Epidermal melanocyte (primary cell): ENCODE measurements around the gene SLC25A21.
A peak's percentile ranks its signal among the peaks of the same experiment; 100 is the strongest.
"Not testable (repeated sequence)": the region's sequence is repeated elsewhere in the genome, so short reads cannot be mapped to it uniquely, and the experiment has no call there.

Experiments
- DNase-seq: peaks from one replicate; pipeline ENCODE4 v3.0.0; 2011; ENCODE audit warnings: low spot score; ENCODE audit not compliant: insufficient read length

SLC25A21 gene

DNA sequence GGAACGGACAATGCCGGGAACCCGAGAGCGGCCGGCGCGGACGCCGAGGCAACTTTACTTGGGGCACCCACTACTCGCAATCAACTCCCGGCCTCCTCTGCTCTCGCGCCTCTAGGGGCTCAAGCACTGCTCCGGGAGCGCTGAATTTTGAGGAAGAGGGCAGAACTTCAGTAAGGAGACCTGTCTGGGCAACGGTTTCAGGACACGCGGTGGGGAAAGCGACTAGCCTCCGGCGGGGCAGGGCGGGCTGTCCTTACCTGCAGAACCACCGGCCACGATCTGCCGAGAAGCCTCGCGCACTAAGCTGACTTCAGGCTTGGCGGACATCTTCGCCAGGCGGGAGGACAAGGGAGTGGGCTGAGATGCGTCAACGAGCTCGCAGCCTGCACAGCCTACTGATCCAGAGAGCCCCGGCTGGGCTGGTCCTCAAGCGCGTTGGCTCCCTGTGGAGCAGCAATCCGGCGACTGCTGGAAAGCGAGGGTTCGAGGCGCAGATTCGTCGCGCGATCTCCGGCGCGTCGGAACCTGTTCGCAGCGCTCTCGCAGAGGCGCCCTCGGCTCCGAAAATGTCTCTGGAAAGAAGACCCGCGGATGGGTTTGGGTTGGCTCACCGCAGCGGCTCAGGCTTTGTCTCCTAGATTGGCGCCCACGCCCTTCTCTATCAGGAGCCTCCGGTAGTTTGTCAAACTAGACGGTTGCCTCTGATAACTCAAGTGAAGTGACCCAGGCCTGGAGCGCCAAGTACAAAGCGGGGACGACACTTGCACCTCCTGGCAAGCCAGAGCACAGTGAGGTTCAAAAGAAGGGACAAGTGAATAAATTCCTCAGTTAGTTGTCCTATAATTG lies at the start of gene SLC25A21:
Gene SLC25A21 (minus strand): TSS at position 583 of the 846 bp plus-strand sequence.
- peak; percentile 54 for DNase-seq

DNA sequence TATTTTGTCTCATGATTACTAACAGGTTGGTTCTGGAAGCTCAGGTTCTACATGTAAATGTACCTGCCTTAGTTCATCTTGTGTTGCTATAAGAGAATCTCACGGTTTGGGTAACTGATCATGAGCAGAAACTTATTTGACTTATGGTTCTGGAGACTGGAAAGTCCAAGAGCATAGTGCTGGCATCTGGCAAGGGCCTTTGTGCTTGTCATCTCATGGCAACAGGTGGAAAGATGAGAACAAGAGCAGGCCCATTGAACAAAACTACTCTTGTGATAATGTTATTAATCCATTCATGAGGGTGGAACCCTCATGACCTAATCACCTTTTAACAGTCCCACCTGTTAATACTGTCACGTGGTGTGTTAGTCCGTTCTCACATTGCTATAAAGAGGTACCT lies 48.7 kb upstream of the SLC25A21 start:
- DNase-seq = no peak

GRCh38 chr14:37215345-37215744 lies 42.9 kb upstream of the SLC25A21 start:
- DNase-seq = no peak

DNA sequence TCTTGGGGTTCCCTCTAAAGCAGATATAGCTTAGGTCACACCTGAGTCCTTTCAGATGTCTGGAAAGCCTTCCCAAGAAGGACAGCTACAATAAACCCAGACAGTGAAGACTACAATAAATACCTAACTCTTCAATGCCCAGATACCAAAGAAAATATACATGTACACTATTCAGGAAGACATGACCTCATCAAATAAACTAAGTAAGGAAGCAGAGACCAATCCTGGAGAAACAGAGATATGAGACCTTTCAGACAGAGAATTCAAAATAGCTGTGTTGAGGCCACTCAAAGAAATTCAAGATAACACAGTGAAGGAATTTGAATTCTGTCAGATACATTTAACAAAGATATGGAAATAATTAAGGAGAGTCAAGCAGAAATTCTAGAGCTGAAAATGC lies 40.6 kb upstream of the SLC25A21 start:
- no peak for DNase-seq

DNA sequence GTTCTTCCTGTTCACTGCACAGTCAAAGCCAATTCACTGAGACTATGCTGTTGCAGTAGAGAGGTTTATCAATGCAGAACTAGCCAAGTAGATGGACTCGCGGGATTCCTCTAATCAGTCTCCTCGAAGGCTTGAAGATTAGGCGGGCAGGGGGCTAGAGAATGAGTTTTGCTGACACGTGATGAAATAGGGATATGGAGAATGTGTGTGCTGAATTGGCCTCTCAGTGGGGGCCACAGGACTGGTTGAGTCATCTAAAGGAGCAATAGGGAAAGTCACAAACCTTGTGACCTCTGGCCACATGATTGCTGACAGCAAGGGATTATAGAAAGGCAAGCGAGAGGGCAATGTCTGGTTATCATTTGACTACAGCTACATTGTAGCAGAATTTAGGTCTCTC lies 38.0 kb upstream of the SLC25A21 start:
- DNase-seq = no peak

DNA sequence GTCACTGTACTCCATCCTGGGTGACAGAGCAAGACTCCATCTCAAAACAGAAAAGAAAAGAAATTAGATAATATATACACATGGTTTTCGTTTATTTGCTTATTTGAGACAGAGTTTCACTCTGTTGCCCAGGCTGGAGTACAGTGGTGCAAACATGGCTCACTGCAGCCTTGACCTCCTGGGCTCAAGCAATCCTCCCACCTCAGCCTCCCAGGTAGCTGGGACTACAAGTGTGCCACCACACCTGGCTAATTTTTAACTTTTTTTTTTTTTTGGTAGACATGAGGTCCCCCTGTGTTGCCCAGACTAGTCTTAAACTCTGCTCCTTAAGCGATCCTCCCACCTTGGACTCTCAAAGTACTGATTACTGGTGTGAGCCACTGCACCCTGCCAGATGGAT lies 37.2 kb upstream of the SLC25A21 start:
- DNase-seq = not testable (repeated sequence)

DNA sequence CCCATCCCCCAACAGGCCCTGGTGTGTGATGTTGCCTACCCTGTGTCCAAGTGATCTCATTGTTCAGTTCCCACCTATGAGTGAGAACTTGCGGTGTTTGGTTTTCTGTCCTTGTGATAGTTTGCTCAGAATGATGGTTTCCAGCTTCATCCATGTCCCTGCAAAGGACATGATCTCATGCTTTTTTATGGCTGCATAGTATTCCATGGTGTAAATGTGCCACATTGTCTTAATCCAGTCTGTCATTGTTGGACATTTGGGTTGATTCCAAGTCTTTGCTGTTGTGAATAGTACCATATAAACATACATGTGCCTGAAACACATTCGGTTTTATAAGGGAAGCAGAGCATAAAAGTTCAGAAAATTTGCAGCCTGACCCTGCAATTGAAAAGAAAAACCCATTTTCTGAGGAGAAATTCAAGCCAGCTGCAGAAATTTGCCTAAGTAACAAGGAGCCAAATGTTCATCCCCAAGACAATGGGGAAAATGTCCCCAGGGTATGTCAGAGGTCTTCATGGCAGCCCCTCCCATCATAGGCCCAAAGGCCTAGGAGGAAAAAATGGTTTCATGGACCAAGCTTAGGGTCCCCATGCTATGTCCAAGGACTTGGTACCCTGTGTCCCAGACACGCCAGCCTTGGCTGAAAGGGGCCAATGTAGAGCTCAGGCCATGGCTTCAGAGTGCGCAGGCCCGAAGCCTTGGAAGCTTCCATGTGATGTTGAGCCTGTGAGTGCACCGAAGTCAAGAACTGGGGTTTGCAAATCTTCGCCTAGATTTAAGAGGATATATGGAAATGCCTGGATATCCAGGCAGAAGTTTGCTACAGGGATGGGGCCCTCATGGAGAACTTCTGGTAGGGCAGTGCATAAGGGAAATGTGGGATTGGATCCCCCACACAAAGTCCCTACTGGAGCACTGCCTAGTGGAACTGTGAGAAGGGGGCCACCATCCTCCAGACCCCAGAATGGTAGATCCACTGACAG lies 33.5 kb upstream of the SLC25A21 start:
- DNase-seq = not testable (repeated sequence)

DNA sequence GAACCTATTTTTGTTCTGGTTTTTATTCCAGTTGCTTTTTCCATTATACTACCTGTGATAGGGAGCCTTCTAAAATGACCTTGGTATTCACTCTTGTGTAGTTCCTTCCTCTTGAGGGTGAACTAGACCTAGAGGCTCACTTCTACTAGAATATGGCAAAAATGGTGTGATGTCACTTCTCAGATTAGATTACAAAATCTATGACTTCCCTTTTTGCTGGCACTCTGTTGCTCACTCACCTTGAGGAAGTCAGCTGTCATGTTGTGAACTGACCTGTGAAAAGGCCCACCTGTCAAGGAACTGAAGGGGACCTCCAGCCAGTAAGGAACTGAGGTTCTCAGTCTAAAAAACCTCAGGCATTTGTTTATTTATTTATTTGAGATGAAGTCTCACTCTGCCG lies 31.0 kb upstream of the SLC25A21 start:
- DNase-seq = no peak

DNA sequence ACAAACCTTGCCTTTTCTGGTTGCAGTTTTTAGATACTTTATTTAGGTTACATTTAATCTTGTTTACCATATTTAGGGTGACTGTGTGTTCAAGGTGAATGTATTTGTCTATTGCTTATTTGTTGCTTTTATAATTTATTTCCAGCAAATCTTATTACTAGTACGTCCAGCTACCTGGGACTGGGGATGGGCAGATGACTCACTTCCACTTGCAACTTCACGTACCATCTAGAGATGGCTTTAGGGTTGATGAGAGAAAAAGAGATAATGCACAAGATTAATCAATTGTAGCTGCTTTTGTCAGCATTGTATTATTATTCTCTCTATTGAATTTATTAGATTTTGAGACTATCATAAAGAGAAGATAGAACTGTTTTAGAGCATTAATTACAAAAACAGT lies 30.4 kb upstream of the SLC25A21 start:
- DNase-seq = no peak

DNA sequence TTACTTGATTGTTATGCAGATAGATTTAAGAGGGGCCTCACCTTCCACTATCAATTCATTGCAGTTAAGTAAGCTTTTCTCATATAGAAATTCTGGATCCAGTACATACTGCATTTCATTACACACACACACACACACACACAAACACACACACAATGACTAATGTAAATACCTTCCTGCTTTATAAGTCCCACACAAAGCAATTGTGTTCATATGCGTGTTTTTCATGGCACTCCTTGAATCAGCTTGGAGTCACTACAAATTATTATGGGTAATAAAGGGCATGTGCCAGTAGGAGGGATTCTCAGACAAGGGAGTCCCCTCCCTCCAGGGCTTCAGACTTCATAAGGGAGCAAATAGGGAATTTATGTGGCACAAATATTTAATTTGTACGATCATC lies 29.9 kb upstream of the SLC25A21 start:
- DNase-seq = no peak

DNA sequence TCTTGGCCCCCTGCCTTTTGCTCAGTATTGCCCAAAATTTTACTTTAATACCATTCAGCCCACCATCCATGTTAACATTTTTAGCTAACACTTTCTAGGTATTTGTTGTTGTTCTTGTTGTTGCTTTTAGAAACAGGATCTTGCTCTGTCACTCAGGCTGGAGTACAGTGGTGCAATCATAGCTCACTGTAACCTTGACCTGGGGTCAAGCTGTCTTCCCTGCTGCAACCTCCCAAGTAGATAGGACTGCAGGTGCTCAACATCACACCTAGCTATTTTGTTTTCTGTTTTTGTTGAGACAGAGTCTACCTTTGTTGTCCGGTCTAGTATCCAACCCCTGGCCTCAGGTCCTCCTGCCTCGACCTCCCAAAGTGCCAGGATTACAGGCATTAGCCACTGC lies 29.3 kb upstream of the SLC25A21 start:
- no peak for DNase-seq

GRCh38 chr14:37198907-37199306 lies 26.5 kb upstream of the SLC25A21 start:
- no peak for DNase-seq

GRCh38 chr14:37198273-37198598 lies 25.8 kb upstream of the SLC25A21 start:
- DNase-seq = no peak

- DNase-seq = peak; percentile 83
These were observed 25.2 kb upstream of the SLC25A21 start, which contains the start of gene MIPOL1 for GRCh38 chr14:37197421-37198272. Gene MIPOL1, plus strand, starts transcription at chr14:37197937. Its CDS starts 49,952 bp downstream, at chr14:37247889.

DNA sequence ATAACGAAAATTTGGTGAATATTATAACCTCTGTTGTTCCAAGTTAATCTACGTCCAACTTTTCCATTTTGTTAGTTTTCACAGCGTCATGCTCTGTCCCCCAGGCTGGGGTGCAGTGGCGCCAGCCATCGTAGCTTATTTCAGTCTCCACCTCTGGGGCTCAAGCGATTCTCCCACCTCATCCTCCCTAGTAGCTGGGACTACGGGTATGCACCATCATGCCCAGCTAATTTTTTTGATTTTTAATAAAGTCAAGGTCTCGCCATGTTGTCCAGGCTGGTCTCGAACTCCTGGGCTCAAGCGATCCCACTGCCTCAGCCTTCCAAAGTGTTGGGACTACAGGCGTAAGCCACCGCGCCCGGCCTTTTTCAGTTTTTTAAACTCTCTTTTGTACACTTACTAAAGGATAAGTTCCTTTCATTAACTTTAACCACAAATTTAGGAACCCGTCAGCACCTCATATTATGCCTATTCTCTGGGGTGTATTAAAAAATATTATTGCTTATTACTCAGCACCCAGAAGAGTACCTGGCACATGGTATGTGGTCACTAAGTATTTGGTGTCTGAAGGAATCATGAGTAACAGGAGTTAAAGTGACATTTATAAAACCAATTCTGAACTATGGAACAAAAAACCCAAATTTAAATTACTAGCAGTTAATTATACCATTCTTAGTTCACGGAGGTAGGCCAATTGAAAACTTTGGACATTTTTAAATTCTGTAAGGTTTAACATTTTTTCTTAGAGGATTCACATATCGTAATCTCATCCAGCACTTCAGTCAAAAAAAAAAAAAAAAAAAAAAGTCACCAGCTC lies 24.4 kb upstream of the SLC25A21 start:
- no peak for DNase-seq

DNA sequence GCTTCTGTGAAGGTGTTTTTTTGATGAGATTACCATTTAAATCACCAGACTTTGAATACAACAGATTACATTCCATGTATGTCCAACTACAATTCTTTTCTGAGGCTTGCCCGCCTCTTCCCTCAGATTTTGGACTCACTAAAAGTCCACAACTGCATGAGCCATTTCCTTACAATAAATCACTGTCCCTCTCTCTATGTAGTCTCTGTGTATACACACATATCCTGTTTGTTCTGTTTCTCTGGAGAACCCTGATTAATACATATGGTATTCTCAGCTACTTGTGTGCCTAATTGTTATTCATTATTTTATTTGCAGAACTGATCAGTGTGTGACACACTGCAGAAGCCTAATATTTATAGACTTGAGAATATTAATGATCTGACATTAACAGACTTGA lies 22.9 kb upstream of the SLC25A21 start:
- DNase-seq = no peak

DNA sequence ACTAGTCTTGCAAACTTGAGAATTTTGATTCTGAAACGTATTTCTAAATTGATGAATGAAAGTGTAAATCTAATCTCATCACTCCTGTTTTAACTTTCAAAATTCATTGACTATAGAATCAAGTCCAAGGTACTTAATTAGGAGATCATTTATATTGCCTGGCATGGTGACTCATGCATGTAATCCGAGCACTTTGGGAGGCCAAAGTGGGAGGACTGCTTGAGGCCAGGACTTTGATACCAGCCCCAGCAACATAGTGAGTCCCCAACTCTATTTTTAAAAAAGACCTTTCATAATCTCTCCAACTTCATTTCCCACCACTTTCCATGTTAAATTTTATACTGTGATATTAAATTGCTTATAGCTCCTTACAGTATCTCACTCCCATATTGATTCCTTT lies 22.3 kb upstream of the SLC25A21 start:
- no peak for DNase-seq

DNA sequence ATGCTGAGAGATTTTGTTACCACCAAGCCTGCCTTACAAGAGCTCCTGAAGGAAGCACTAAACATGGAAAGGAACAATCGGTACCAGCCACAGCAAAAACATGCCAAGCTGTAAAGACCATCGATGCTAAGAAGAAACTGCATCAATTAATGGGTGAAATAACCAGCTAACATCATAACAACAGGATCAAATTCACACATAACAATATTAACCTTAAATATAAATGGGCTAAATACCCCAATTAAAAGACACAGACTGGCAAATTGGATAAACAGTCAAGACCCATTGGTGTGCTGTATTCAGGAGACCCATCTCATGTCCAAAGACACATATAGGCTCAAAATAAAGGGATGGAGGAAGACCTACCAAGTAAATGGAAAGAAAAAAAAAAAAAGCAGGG lies 17.3 kb upstream of the SLC25A21 start:
- not testable (repeated sequence) for DNase-seq

- not testable (repeated sequence) for DNase-seq
These were observed 15.6 kb upstream of the SLC25A21 start for GRCh38 chr14:37187840-37188577.

DNA sequence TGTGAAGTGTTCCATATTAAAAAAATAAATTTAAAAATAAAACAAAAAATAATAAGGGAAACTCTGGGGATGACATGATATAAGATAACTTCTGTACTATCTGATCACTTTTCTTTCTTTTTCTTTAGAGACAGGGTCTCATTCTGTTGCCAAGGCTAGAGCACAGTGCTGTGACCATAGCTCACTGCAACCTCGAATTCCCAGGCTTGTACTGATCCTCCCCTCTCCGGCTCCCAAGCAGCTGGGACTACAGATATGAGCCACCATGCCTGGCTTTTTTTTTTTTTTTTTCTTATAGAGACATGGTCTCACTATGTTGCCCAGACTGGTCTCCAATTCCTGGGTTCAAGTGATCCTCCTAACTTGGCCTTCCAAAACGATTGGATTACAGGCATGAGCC lies 14.9 kb upstream of the SLC25A21 start:
- no peak for DNase-seq
